ENCODE measurements around the gene ZYX.
"Not testable (repeated sequence)": the region's sequence is repeated elsewhere in the genome, so short reads cannot be mapped to it uniquely, and the experiment has no call there.

The ZYX gene

GRCh38 chr7:143399151-143399550 lies 18.0 kb downstream of the ZYX start:
- no CpG with 5 or more reads among the region's 8 CpGs for WGBS, 2 donors (ENCODE audit: extremely low coverage in 2 of 2, insufficient read length in 2 of 2, insufficient replicate concordance in 1 of 2)

DNA sequence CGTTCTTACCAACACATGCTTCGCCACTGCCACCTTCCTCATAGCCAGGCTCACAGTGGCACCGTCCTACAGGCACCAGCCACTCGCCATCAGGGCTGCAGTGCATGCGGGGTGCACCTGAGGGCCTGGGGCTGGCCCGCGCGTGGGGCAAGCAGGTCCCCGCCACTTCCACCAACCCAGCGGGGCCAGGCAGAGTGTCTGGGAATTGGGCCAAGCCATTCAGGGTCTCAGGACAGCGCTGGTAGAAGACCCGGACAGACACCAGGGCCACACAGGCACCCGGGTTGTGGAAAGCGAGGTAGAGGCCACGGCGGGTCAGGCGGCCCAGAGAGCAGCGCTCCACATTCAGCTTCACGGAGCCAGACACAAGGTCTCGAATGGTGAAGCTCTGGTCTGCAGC lies 18.5 kb downstream of the ZYX start:
- H3K4me3 ChIP-seq (ENCODE audit: low read length in 2 of 2), result no peak overlapping the region
- H3K23ac ChIP-seq (ENCODE audit: low read depth, low read length, poor library complexity), result peak overlapping the region; percentile 75
- no peak overlapping the region for H3K27ac ChIP-seq (replicated peaks; ENCODE audit: low read length)
- no peaks in the 10 kb centered on the region for H3K9me3 ChIP-seq (replicated peaks in 1 of 2; ENCODE audit: control insufficient read depth in 2 of 2, insufficient read depth in 1 of 2, low read depth in 1 of 2, low read length in 2 of 2)
- peak overlapping the region; percentile 12 for H3K14ac ChIP-seq (ENCODE audit: low read length)
- no peak overlapping the region for H4K8ac ChIP-seq (ENCODE audit: low read depth, low read length)
- H3K4me2 ChIP-seq (ENCODE audit: insufficient read depth, low read length, poor library complexity, severe bottlenecking), result no peak overlapping the region
- no peak overlapping the region for H2BK15ac ChIP-seq (ENCODE audit: low read length)
- no peak overlapping the region for H2BK120ac ChIP-seq (ENCODE audit: low read depth, low read length)
- H2AK5ac ChIP-seq (ENCODE audit: low read depth, low read length), result no peak overlapping the region
- no peak overlapping the region for H2BK12ac ChIP-seq (ENCODE audit: low read length)
- H3K4me1 ChIP-seq (ENCODE audit: control insufficient read depth in 2 of 2, insufficient read depth in 1 of 2, low read depth in 1 of 2, low read length in 2 of 2), result peaks cover 0 to 3% of the 10 kb centered on the region in 2 donors
- no peaks in the 10 kb centered on the region for H3K79me1 ChIP-seq (ENCODE audit: low read depth, low read length)
- H3K9ac ChIP-seq (ENCODE audit: low read depth, low read length, poor library complexity), result no peak overlapping the region
- no peak overlapping the region for H4K91ac ChIP-seq (ENCODE audit: low read depth, low read length, poor library complexity)
- H2AFZ ChIP-seq (ENCODE audit: low read length), result no peak overlapping the region
- peak overlapping the region; percentile 53 for H3K18ac ChIP-seq (ENCODE audit: low read length)
- no peaks in the 10 kb centered on the region for H3K36me3 ChIP-seq (replicated peaks in 1 of 2; ENCODE audit: control insufficient read depth in 2 of 2, insufficient read depth in 2 of 2, low read length in 2 of 2)
- H3K4ac ChIP-seq (ENCODE audit: low read length), result no peak overlapping the region
- H2BK5ac ChIP-seq (ENCODE audit: low read length), result no peak overlapping the region
- WGBS, 2 donors (ENCODE audit: extremely low coverage in 2 of 2, insufficient read length in 2 of 2, insufficient replicate concordance in 1 of 2), result no CpG with 5 or more reads among the region's 20 CpGs
- DNase-seq (ENCODE audit: low spot score), result no peak
- no peaks in the 10 kb centered on the region for H3K27me3 ChIP-seq (ENCODE audit: control insufficient read depth in 3 of 3, insufficient read depth in 3 of 3, low read depth in 1 of 3, low read length in 3 of 3)

More at GRCh38 chr7:143399151-143399550, 18.0 kb downstream of the ZYX start:
- Histone ChIP-seq H2BK15ac (ENCODE audit: low read length) (no peak overlapping the region), H2BK120ac (ENCODE audit: low read depth, low read length) (no peak overlapping the region), H4K91ac (ENCODE audit: low read depth, low read length, poor library complexity) (no peak overlapping the region), H3K4ac (ENCODE audit: low read length) (no peak overlapping the region), H3K36me3 (replicated peaks in 1 of 2; ENCODE audit: control insufficient read depth in 2 of 2, insufficient read depth in 2 of 2, low read length in 2 of 2) (no peaks in the 10 kb centered on the region), H4K8ac (ENCODE audit: low read depth, low read length) (no peak overlapping the region), H3K9me3 (replicated peaks in 1 of 2; ENCODE audit: control insufficient read depth in 2 of 2, insufficient read depth in 1 of 2, low read depth in 1 of 2, low read length in 2 of 2) (no peaks in the 10 kb centered on the region), H2AFZ (ENCODE audit: low read length) (no peak overlapping the region), H2BK5ac (ENCODE audit: low read length) (no peak overlapping the region), H3K4me3 (ENCODE audit: low read length in 2 of 2) (no peak overlapping the region), H2BK12ac (ENCODE audit: low read length) (no peak overlapping the region), H3K14ac (ENCODE audit: low read length) (peak overlapping the region; percentile 47), H3K79me1 (ENCODE audit: low read depth, low read length) (no peaks in the 10 kb centered on the region), H3K9ac (ENCODE audit: low read depth, low read length, poor library complexity) (no peak overlapping the region), H3K27ac (replicated peaks; ENCODE audit: low read length) (no peak overlapping the region), H2AK5ac (ENCODE audit: low read depth, low read length) (no peak overlapping the region), H3K23ac (ENCODE audit: low read depth, low read length, poor library complexity) (peak overlapping the region; percentile 75), H3K4me1 (ENCODE audit: control insufficient read depth in 2 of 2, insufficient read depth in 1 of 2, low read depth in 1 of 2, low read length in 2 of 2) (peaks cover 0 to 3% of the 10 kb centered on the region in 2 donors), H3K27me3 (ENCODE audit: control insufficient read depth in 3 of 3, insufficient read depth in 3 of 3, low read depth in 1 of 3, low read length in 3 of 3) (no peaks in the 10 kb centered on the region), H3K4me2 (ENCODE audit: insufficient read depth, low read length, poor library complexity, severe bottlenecking) (no peak overlapping the region), H3K18ac (ENCODE audit: low read length) (no peak overlapping the region)
- no peak for DNase-seq (ENCODE audit: low spot score)

- Histone ChIP-seq H2BK15ac (ENCODE audit: low read length) (no peak overlapping the region), H3K9ac (ENCODE audit: low read depth, low read length, poor library complexity) (no peak overlapping the region), H2BK120ac (ENCODE audit: low read depth, low read length) (no peak overlapping the region), H4K91ac (ENCODE audit: low read depth, low read length, poor library complexity) (no peak overlapping the region), H3K79me1 (ENCODE audit: low read depth, low read length) (no peaks in the 10 kb centered on the region), H3K4me2 (ENCODE audit: insufficient read depth, low read length, poor library complexity, severe bottlenecking) (no peak overlapping the region), H2BK5ac (ENCODE audit: low read length) (no peak overlapping the region), H3K18ac (ENCODE audit: low read length) (peak overlapping the region; percentile 4), H2BK12ac (ENCODE audit: low read length) (no peak overlapping the region), H3K4ac (ENCODE audit: low read length) (no peak overlapping the region), H2AK5ac (ENCODE audit: low read depth, low read length) (no peak overlapping the region), H3K36me3 (replicated peaks in 1 of 2; ENCODE audit: control insufficient read depth in 2 of 2, insufficient read depth in 2 of 2, low read length in 2 of 2) (no peaks in the 10 kb centered on the region), H2AFZ (ENCODE audit: low read length) (no peak overlapping the region), H3K27ac (replicated peaks; ENCODE audit: low read length) (no peak overlapping the region), H3K23ac (ENCODE audit: low read depth, low read length, poor library complexity) (no peak overlapping the region), H3K4me1 (ENCODE audit: control insufficient read depth in 2 of 2, insufficient read depth in 1 of 2, low read depth in 1 of 2, low read length in 2 of 2) (peaks cover 2 to 9% of the 10 kb centered on the region in 2 donors), H3K9me3 (replicated peaks in 1 of 2; ENCODE audit: control insufficient read depth in 2 of 2, insufficient read depth in 1 of 2, low read depth in 1 of 2, low read length in 2 of 2) (no peaks in the 10 kb centered on the region), H4K8ac (ENCODE audit: low read depth, low read length) (no peak overlapping the region), H3K27me3 (ENCODE audit: control insufficient read depth in 3 of 3, insufficient read depth in 3 of 3, low read depth in 1 of 3, low read length in 3 of 3) (no peaks in the 10 kb centered on the region), H3K4me3 (ENCODE audit: low read length in 2 of 2) (no peak overlapping the region), H3K14ac (ENCODE audit: low read length) (no peak overlapping the region)
- WGBS, 2 donors (ENCODE audit: extremely low coverage in 2 of 2, insufficient read length in 2 of 2, insufficient replicate concordance in 1 of 2), result no CpG with 5 or more reads among the region's 12 CpGs
- DNase-seq (ENCODE audit: low spot score), result no peak
These were observed 20.1 kb downstream of the ZYX start for GRCh38 chr7:143401265-143401664.

GRCh38 chr7:143402233-143402632 lies 21.1 kb downstream of the ZYX start:
- not testable (repeated sequence) for H2BK5ac ChIP-seq (ENCODE audit: low read length); H3K23ac ChIP-seq (ENCODE audit: low read depth, low read length, poor library complexity); H2BK120ac ChIP-seq (ENCODE audit: low read depth, low read length); H3K4me2 ChIP-seq (ENCODE audit: insufficient read depth, low read length, poor library complexity, severe bottlenecking); H2BK12ac ChIP-seq (ENCODE audit: low read length); H3K9me3 ChIP-seq (replicated peaks in 1 of 2; ENCODE audit: control insufficient read depth in 2 of 2, insufficient read depth in 1 of 2, low read depth in 1 of 2, low read length in 2 of 2); H3K79me1 ChIP-seq (ENCODE audit: low read depth, low read length); H3K4me1 ChIP-seq (ENCODE audit: control insufficient read depth in 2 of 2, insufficient read depth in 1 of 2, low read depth in 1 of 2, low read length in 2 of 2); H3K18ac ChIP-seq (ENCODE audit: low read length); H4K91ac ChIP-seq (ENCODE audit: low read depth, low read length, poor library complexity); H3K27ac ChIP-seq (replicated peaks; ENCODE audit: low read length); H3K4me3 ChIP-seq (ENCODE audit: low read length in 2 of 2); H3K14ac ChIP-seq (ENCODE audit: low read length); H3K4ac ChIP-seq (ENCODE audit: low read length); H4K8ac ChIP-seq (ENCODE audit: low read depth, low read length); H3K9ac ChIP-seq (ENCODE audit: low read depth, low read length, poor library complexity); DNase-seq (ENCODE audit: low spot score); H3K27me3 ChIP-seq (ENCODE audit: control insufficient read depth in 3 of 3, insufficient read depth in 3 of 3, low read depth in 1 of 3, low read length in 3 of 3); H2AFZ ChIP-seq (ENCODE audit: low read length); H3K36me3 ChIP-seq (replicated peaks in 1 of 2; ENCODE audit: control insufficient read depth in 2 of 2, insufficient read depth in 2 of 2, low read length in 2 of 2); H2BK15ac ChIP-seq (ENCODE audit: low read length); H2AK5ac ChIP-seq (ENCODE audit: low read depth, low read length)
- no CpG with 5 or more reads among the region's 4 CpGs for WGBS, 2 donors (ENCODE audit: extremely low coverage in 2 of 2, insufficient read length in 2 of 2, insufficient replicate concordance in 1 of 2)

Measured in neuronal stem cell (in vitro differentiated cells).